OCI-LY3 (cell line): ENCODE data around the gene FBXO8.

Source experiments
- EZH2phosphoT487 ChIP-seq: fragments of 200-600 bp; shearing (Covaris generic); IDR thresholded peaks from 2 replicates; pipeline ENCODE4 v1.6.1; 2018; ENCODE audit warnings: antibody characterized with exemption, mixed run types, low read depth
- TF ChIP-seq, protein P1 (sequence below): fragments of 200-600, 300-600 bp; sonication (generic); IDR thresholded peaks from 2 replicates; pipeline ENCODE4 v1.5.1; 2014; ENCODE audit warnings: antibody characterized with exemption, low read length, low read depth

DNA sequence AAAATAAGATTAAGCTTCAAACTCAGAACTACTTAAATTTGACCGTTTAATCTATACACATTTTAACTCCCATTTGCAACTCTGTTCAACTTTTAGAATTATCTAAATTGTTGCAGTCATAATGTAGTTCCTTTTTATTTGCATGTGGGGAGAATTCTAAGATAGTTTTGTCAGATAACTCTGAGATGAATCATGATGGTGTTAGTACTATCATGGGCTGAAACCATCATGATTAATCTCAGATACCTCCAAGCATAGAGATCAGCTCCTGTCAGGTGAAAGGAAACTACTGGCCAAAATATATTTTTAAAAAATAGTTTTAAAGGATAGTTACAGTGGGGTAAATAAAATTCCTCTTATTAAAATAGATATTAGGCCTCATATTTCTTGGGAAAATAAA lies 39.0 kb downstream of the FBXO8 start:
- no peak for TF ChIP-seq EZH2phosphoT487
- TF ChIP-seq, protein P1, sequence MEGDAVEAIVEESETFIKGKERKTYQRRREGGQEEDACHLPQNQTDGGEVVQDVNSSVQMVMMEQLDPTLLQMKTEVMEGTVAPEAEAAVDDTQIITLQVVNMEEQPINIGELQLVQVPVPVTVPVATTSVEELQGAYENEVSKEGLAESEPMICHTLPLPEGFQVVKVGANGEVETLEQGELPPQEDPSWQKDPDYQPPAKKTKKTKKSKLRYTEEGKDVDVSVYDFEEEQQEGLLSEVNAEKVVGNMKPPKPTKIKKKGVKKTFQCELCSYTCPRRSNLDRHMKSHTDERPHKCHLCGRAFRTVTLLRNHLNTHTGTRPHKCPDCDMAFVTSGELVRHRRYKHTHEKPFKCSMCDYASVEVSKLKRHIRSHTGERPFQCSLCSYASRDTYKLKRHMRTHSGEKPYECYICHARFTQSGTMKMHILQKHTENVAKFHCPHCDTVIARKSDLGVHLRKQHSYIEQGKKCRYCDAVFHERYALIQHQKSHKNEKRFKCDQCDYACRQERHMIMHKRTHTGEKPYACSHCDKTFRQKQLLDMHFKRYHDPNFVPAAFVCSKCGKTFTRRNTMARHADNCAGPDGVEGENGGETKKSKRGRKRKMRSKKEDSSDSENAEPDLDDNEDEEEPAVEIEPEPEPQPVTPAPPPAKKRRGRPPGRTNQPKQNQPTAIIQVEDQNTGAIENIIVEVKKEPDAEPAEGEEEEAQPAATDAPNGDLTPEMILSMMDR, result no peak
